AG04450 (cell line): ENCODE measurements around the gene DPM3. TPM values are rescaled to one million over a fixed set of nuclear protein-coding genes. Genes with fewer than 3 reads are reported as not detected.
A peak's percentile ranks its signal among the peaks of the same experiment; 100 is the strongest.
"Not testable (repeated sequence)": the region's sequence is repeated elsewhere in the genome, so short reads cannot be mapped to it uniquely, and the experiment has no call there.

ENCODE experiments used
- CTCF ChIA-PET: fragments of 300-600, 350-600 bp; formaldehyde crosslinking; extraction: SDS; loops from one replicate; lab custom pipeline; 2022; ENCODE audit warnings: antibody characterized with exemption, inconsistent platforms; lab: Charles Lee
- POLR2A ChIA-PET: fragments of 350-600 bp; formaldehyde crosslinking; extraction: SDS; loops from one replicate; lab custom pipeline; 2021; ENCODE audit warnings: antibody characterized with exemption, inconsistent platforms; lab: Yijun Ruan, JAX
- DNase-seq: peaks from one replicate; pipeline ENCODE4 v3.0.0-alpha.2; 2011; ENCODE audit warnings: low read depth, low spot score
- H3K27ac ChIP-seq: one replicate; pipeline ENCODE4 v1.5.1; 2012; ENCODE audit warnings: low read depth, low read length, control low read depth
- H3K27me3 ChIP-seq: one replicate; pipeline ENCODE4 v1.6.0; 2012; ENCODE audit warnings: low read length; ENCODE audit not compliant: control insufficient read depth, insufficient read depth
- H3K4me3 ChIP-seq: 2 replicates; pipeline ENCODE4 v1.5.1; 2011; ENCODE audit warnings: mild to moderate bottlenecking, low read depth, low read length, control low read depth
- H3K9me3 ChIP-seq: 2 replicates; pipeline ENCODE4 v1.5.1; 2012; ENCODE audit warnings: low read length; ENCODE audit not compliant: control insufficient read depth, insufficient read depth
- polyA plus RNA-seq: library from polyadenylated mRNA; depleted of rRNA; stranded (reverse); fragments of >200 nt; gene quantifications from 2 replicates; pipeline ENCODE4 v1.2.3, GENCODE V29; 2011
- TF ChIP-seq, protein P1 (sequence below): IDR thresholded peaks from 2 replicates; pipeline ENCODE4 v1.5.1; 2011; ENCODE audit warnings: low read depth, low read length, control low read depth, inconsistent platforms

The DPM3 gene
- polyA plus RNA-seq, 1 experiment = 16.8 TPM

DNA sequence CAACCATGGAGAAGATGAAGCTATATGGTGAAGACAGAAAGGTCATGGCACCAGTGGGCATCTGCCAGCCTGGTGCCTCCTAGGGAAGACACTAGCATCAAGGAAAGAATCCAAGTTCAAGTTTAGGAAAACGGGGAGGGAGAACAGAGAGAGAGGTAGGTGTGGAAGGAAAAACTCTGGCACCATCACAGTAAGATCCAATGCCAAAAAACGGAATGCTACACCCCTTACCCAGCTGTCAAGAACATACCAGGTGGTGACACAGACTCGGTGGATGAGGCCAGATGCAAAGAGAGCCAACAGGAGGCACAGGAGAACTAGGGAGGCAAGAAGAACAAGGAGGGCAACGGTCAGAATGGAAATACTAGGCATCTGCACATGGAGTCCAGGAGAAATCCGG, 29.2 kb upstream of the DPM3 start:
- H3K9me3 ChIP-seq = no peaks in the 10 kb centered on the region; the same call in 1 of the 2 replicates
- TF ChIP-seq, protein P1, sequence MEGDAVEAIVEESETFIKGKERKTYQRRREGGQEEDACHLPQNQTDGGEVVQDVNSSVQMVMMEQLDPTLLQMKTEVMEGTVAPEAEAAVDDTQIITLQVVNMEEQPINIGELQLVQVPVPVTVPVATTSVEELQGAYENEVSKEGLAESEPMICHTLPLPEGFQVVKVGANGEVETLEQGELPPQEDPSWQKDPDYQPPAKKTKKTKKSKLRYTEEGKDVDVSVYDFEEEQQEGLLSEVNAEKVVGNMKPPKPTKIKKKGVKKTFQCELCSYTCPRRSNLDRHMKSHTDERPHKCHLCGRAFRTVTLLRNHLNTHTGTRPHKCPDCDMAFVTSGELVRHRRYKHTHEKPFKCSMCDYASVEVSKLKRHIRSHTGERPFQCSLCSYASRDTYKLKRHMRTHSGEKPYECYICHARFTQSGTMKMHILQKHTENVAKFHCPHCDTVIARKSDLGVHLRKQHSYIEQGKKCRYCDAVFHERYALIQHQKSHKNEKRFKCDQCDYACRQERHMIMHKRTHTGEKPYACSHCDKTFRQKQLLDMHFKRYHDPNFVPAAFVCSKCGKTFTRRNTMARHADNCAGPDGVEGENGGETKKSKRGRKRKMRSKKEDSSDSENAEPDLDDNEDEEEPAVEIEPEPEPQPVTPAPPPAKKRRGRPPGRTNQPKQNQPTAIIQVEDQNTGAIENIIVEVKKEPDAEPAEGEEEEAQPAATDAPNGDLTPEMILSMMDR = no peak
- H3K27ac ChIP-seq = no peak overlapping the region
- H3K27me3 ChIP-seq = no peaks in the 10 kb centered on the region
- ChIA-PET CTCF (interaction anchor here (0.7 to 12.4 kb wide), 10 partner anchors 9 to 173 kb away, joined by 3 to 317 read pairs (median 6); partner anchors contain the start of gene EFNA4), POLR2A (interaction anchor here (0.5 kb wide), 1 partner anchor 25 kb away, joined by 5 read pairs; no protein-coding TSS in a partner anchor)
- DNase-seq = no peak
- H3K4me3 ChIP-seq = no peak overlapping the region

DNA sequence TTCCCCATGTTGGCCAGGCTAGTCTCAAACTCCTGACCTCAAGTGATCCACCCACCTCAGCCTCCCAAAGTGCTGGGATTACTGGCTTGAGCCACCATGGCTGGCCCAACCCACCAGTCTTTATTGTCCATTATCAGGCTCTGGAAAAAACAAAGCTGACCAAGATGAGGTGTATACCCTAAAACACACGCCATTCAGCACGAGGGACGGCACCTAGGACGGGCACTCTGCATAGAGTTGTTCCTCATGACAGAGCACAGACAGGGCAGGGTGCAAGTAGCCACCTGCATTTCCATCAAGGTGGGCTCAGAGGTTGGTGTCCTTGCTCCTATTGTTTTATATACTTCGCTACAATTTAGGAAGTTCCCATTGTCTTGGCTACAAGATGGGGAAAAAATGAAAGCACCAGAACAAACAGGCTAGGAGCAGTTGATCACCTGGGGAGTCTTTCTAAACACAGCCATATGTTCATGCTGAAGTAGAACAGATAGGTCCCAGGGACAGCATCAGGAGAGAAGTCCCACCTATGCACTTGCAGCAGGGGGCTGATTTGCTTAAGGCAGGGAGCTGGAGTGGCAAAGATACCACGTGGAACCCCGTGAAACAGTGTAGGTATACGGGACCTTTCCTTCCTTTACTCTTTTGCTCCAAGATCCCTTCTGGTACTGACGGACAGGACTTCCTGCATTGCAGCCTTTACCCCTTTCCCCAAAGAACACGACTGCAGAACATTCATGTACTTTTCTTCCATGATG, 28.3 kb upstream of the DPM3 start:
- TF ChIP-seq, protein P1 = no peak
- Histone ChIP-seq H3K4me3 (no peak overlapping the region), H3K9me3 (no peaks in the 10 kb centered on the region; the same call in 1 of the 2 replicates), H3K27ac (no peak overlapping the region), H3K27me3 (no peaks in the 10 kb centered on the region)
- CTCF ChIA-PET = interaction anchor here (0.6 to 12.4 kb wide), 19 partner anchors 8 to 1660 kb away, joined by 3 to 317 read pairs (median 4); no protein-coding TSS in a partner anchor
- no peak for DNase-seq
- POLR2A ChIA-PET = interaction anchor here (1.5 kb wide), 1 partner anchor 77 kb away, joined by 7 read pairs; no protein-coding TSS in a partner anchor

DNA sequence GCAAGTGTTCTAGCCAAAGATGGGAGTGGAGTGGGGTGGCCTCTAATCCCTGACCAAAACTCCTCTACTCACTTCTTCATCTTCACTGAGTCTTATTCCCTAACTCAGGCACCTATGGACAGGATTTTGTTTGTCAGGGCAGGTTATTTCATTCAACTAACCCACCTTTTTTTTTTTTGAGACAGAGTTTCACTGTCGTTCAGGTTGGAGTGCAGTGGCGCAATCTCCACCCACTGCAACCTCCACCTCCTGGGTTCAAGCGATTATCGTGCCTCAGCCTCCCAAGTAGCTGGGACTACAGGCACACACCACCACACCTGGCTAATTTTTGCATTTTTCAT, 27.7 kb upstream of the DPM3 start:
- DNase-seq, H3K27me3 ChIP-seq, H3K9me3 ChIP-seq, H3K27ac ChIP-seq, H3K4me3 ChIP-seq: not testable (repeated sequence)
- ChIA-PET CTCF (interaction anchor here (0.6 to 12.4 kb wide), 16 partner anchors 11 to 1661 kb away, joined by 3 to 317 read pairs (median 5); no protein-coding TSS in a partner anchor), POLR2A (interaction anchor here (1.5 kb wide), 1 partner anchor 77 kb away, joined by 7 read pairs; no protein-coding TSS in a partner anchor)

DNA sequence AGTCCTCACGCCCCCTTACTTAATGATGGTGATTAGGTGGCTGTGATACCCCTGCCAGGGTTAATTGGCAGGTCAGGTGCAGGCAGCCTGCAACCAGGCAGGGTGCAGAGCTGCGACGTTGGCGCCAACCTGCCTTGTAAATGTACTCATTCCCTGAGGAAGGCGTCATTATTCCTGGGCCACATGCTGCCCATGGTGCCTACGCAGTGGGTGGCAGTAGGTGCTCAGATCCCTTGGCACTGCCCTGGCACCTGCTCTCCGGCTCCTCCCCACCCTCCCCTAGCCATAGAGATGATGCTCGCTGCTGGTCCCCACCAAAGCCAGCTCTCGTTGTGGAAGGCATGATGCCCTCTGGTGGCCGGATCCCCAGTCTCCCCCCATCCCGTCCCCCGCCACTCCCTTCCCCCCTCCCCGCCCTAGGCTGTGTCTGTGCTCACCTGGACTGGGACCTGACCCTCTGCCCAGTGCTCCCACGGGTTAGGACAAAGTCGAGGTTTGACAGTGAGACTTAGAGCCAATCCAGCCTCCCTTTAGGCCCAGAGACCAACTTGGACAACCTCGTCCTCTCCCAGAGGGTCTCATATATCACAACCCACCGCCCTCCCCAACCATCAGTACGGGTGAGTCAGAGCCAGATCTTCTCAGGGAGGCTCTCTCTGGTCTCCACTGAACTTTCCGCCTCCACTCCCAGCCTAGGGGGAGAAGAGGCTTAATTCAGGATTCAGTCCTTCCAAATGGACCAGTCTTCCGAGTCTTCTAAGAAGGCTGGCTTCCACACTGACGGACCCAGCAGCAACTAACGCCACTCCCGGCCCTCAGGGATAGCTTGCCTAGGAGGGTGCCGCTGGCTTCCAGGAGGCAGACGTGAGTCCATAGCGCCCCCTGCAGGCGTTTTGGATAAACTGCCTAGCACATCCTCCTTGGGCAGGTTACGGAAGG, 27.1 kb upstream of the DPM3 start:
- ChIA-PET CTCF (interaction anchor here (0.5 to 12.4 kb wide), 16 partner anchors 11 to 224 kb away, joined by 3 to 317 read pairs (median 6); partner anchors contain the start of gene DPM3), POLR2A (interaction anchor here (1.5 kb wide), 1 partner anchor 76 kb away, joined by 7 read pairs; no protein-coding TSS in a partner anchor)
- Histone ChIP-seq H3K9me3 (no peaks in the 10 kb centered on the region), H3K27ac (no peak overlapping the region), H3K4me3 (no peak overlapping the region), H3K27me3 (no peaks in the 10 kb centered on the region)
- TF ChIP-seq, protein P1 = peak; percentile 89
- DNase-seq = peak; percentile 54
